ENCODE results near the gene STX5. TPM values are rescaled to one million over a fixed set of nuclear protein-coding genes. Genes with fewer than 3 reads are reported as not detected.

Gene STX5, protein sequence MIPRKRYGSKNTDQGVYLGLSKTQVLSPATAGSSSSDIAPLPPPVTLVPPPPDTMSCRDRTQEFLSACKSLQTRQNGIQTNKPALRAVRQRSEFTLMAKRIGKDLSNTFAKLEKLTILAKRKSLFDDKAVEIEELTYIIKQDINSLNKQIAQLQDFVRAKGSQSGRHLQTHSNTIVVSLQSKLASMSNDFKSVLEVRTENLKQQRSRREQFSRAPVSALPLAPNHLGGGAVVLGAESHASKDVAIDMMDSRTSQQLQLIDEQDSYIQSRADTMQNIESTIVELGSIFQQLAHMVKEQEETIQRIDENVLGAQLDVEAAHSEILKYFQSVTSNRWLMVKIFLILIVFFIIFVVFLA
- 10 to 100 TPM; 38.7 to 47.6 TPM for total RNA-seq
- polyA plus RNA-seq, result 10 to 100 TPM; 19.8 to 36.6 TPM
- long read RNA-seq, donor 1, transcript STX5-201 (11 exons, 1,794 nt), result major isoform, 19 of 27 reads
- long read RNA-seq, donor 1, partial matches to known transcripts, result 7 of 27 reads
- long read RNA-seq, donor 1, other reads (novel, unspliced or antisense), result 0 of 27 reads
- long read RNA-seq, donor 2, partial matches to known transcripts, result 5 of 9 reads
- long read RNA-seq, donor 2, other reads (novel, unspliced or antisense), result 0 of 9 reads
- long read RNA-seq, donor 3, transcript STX5-201 (11 exons, 1,794 nt), result major isoform, 11 of 25 reads
- long read RNA-seq, donor 3, partial matches to known transcripts, result 13 of 25 reads
- long read RNA-seq, donor 3, other reads (novel, unspliced or antisense), result 0 of 25 reads
- long read RNA-seq, donor 4, partial matches to known transcripts, result 0 of 3 reads
- long read RNA-seq, donor 4, other reads (novel, unspliced or antisense), result 0 of 3 reads
- long read RNA-seq, donor 5, transcript STX5-201 (11 exons, 1,794 nt), result major isoform, 12 of 19 reads
- long read RNA-seq, donor 5, partial matches to known transcripts, result 7 of 19 reads
- long read RNA-seq, donor 5, other reads (novel, unspliced or antisense), result 0 of 19 reads

DNA sequence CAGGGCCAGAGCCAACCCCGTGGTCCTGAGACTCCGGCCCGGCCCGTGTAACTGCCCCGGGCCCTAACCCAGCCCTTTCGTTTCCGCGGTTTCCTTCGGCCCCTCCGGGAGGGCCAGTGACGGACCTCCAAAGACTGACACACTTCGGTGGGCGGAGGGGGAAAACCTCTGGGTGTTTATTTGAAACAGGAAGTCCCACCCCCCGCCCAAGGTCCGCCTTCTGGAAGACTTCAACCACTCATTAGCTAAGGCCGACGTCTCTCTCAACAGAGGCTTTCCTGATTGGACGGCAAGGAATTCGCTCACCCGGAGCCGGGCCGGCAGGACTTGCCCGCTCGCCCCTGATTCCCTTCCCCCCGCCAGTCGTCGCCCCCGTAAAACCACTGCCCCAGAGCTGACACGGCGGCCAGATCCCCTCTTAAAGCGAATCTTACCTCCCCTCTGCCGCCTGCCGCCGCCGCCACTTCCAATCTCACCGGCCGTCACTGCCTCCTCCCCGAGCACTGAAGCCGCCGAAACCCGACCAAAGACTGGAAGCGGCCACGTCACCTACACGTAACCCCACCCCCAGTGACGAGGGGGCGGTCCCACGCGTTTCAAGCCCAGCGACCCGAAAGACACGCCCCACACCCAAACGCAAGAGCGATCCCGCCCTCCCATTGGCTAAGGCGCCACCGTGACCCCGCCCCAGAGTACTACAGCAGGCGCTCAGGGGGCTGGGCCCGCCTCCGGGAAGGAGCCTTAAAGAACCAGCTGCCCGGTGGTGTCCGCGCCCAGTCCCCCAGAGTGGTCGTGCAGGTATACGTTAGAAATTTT is at the start of gene STX5:
TSS of gene STX5 (minus strand) at position 532 of the 816 bp plus-strand sequence. CDS start 808 bp downstream, outside the sequence.
- WGBS, 2 donors, result 0 to 1% methylated on average over 65 of the region's 65 CpGs
- DNase-seq (peak; percentile 99 to 100 (median 100)), ATAC-seq (ENCODE audit: insufficient read depth, low FRiP score) (peak; percentile 99)
- Histone ChIP-seq H3K9ac (ENCODE audit: insufficient read depth in 1 of 2, low read length in 2 of 2) (peak within 1 kb of the TSS; percentile 85 to 91), H3K4me1 (ENCODE audit: control insufficient read depth in 5 of 5, insufficient read depth in 5 of 5, low read length in 5 of 5) (peaks cover 0 to 16% (median 13%) of the 10 kb centered on the region in 5 donors), H3K4me3 (peak within 1 kb of the TSS; percentile 82), H3K36me3 (ENCODE audit: control insufficient read depth in 4 of 4, insufficient read depth in 4 of 4, low read length in 4 of 4) (peaks cover 13 to 34% (median 27%) of the 10 kb centered on the region in 4 donors), H3K27ac (ENCODE audit: low read depth in 1 of 2, low read length in 1 of 2) (peak within 1 kb of the TSS; percentile 96 to 99), H3K27me3 (ENCODE audit: control insufficient read depth in 3 of 3, insufficient read depth in 3 of 3, low read length in 2 of 3) (no peaks in the 10 kb centered on the region), H3K9me3 (ENCODE audit: control insufficient read depth in 4 of 4, insufficient read depth in 3 of 4, low read length in 3 of 4) (no peaks in the 10 kb centered on the region)
- TF ChIP-seq, protein P1, sequence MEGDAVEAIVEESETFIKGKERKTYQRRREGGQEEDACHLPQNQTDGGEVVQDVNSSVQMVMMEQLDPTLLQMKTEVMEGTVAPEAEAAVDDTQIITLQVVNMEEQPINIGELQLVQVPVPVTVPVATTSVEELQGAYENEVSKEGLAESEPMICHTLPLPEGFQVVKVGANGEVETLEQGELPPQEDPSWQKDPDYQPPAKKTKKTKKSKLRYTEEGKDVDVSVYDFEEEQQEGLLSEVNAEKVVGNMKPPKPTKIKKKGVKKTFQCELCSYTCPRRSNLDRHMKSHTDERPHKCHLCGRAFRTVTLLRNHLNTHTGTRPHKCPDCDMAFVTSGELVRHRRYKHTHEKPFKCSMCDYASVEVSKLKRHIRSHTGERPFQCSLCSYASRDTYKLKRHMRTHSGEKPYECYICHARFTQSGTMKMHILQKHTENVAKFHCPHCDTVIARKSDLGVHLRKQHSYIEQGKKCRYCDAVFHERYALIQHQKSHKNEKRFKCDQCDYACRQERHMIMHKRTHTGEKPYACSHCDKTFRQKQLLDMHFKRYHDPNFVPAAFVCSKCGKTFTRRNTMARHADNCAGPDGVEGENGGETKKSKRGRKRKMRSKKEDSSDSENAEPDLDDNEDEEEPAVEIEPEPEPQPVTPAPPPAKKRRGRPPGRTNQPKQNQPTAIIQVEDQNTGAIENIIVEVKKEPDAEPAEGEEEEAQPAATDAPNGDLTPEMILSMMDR (IDR thresholded peaks at IDR 0.05; ENCODE audit: control extremely low read depth, extremely low read depth), result no peak

DNA sequence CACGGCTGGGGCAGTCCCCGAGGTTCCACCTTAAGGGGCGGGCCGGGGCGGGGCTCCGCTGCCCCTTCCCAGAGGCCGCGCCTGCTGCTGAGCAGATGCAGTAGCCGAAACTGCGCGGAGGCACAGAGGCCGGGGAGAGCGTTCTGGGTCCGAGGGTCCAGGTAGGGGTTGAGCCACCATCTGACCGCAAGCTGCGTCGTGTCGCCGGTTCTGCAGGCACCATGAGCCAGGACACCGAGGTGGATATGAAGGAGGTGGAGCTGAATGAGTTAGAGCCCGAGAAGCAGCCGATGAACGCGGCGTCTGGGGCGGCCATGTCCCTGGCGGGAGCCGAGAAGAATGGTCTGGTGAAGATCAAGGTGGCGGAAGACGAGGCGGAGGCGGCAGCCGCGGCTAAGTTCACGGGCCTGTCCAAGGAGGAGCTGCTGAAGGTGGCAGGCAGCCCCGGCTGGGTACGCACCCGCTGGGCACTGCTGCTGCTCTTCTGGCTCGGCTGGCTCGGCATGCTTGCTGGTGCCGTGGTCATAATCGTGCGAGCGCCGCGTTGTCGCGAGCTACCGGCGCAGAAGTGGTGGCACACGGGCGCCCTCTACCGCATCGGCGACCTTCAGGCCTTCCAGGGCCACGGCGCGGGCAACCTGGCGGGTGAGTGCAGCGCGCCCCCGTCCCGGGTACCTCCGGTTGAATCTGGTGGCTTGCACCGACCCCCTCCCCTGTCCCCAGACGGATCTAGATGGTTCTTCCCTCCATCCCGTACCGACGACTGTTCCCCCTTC is 49.1 kb upstream of the STX5 start, which contains the start of gene SLC3A2:
TSS of gene SLC3A2 (plus strand) at position 94 of the 776 bp plus-strand sequence. CDS start at position 222, 128 bp downstream.
- TF ChIP-seq, protein P1 (IDR thresholded peaks at IDR 0.05; ENCODE audit: control extremely low read depth, extremely low read depth), result peak; percentile 63
- peaks cover 12 to 35% (median 20%) of the 10 kb centered on the region in 5 donors for H3K4me1 ChIP-seq (ENCODE audit: control insufficient read depth in 5 of 5, insufficient read depth in 5 of 5, low read length in 5 of 5)
- WGBS, 2 donors, result 0% methylated on average over 62 to 69 of the region's 69 CpGs
- DNase-seq (peak; percentile 89 to 93 (median 92)), ATAC-seq (ENCODE audit: insufficient read depth, low FRiP score) (peak; percentile 91)
- peak within 1 kb of the TSS; percentile 98 for H3K9ac ChIP-seq (ENCODE audit: insufficient read depth in 1 of 2, low read length in 2 of 2)
- no peaks in the 10 kb centered on the region for H3K27me3 ChIP-seq (ENCODE audit: control insufficient read depth in 3 of 3, insufficient read depth in 3 of 3, low read length in 2 of 3)
- peak within 1 kb of the TSS; percentile 96 to 97 for H3K27ac ChIP-seq (ENCODE audit: low read depth in 1 of 2, low read length in 1 of 2)
- H3K9me3 ChIP-seq (ENCODE audit: control insufficient read depth in 4 of 4, insufficient read depth in 3 of 4, low read length in 3 of 4), result no peaks in the 10 kb centered on the region
- peak within 1 kb of the TSS; percentile 90 for H3K4me3 ChIP-seq
- H3K36me3 ChIP-seq (ENCODE audit: control insufficient read depth in 4 of 4, insufficient read depth in 4 of 4, low read length in 4 of 4), result peaks cover 20 to 34% (median 29%) of the 10 kb centered on the region in 4 donors
